Gastroesophageal sphincter (tissue), 3 donors: Measurements from ENCODE around the gene MMP21.

ENCODE experiments used
- CTCF ChIP-seq, 4 experiments: fragments of 200-600 bp in 2 of 4; fragments of 450-650 bp in 2 of 4; sonication (generic) in 1 of 4; IDR thresholded peaks; one replicate each; pipeline ENCODE4 v1.5.1; 2017 to 2019; ENCODE audit warnings: antibody characterized with exemption in 4 of 4, mild to moderate bottlenecking in 2 of 4, moderate library complexity in 2 of 4
- EP300 ChIP-seq: sonication (generic); formaldehyde crosslinking; IDR thresholded peaks from one replicate; pipeline ENCODE4 v1.6.1; 2017; ENCODE audit warnings: antibody characterized with exemption, mild to moderate bottlenecking
- POLR2A ChIP-seq, 2 donors: fragments of 450-650 bp; IDR thresholded peaks; one replicate each; pipeline ENCODE4 v1.6.1; 2017; ENCODE audit warnings: antibody characterized with exemption in 2 of 2, mild to moderate bottlenecking in 2 of 2, moderate library complexity in 1 of 2
- POLR2AphosphoS5 ChIP-seq: sonication (generic); formaldehyde crosslinking; IDR thresholded peaks from one replicate; pipeline ENCODE4 v1.6.1; 2017; ENCODE audit warnings: antibody characterized with exemption

- TF ChIP-seq CTCF (IDR thresholded peaks at IDR 0.05) (no peak), POLR2AphosphoS5 (no peak), POLR2A (IDR thresholded peaks at IDR 0.05) (no peak), EP300 (no peak)
Observed at GRCh38 chr10:125773687-125774543, 1.7 kb downstream of the MMP21 start.
